DMS53 (cell line): ENCODE measurements around the gene VWA8.

Source experiments
- DNase-seq: peaks from one replicate; lab custom pipeline; 2025; lab: John Stamatoyannopoulos, UW

Gene VWA8

DNA sequence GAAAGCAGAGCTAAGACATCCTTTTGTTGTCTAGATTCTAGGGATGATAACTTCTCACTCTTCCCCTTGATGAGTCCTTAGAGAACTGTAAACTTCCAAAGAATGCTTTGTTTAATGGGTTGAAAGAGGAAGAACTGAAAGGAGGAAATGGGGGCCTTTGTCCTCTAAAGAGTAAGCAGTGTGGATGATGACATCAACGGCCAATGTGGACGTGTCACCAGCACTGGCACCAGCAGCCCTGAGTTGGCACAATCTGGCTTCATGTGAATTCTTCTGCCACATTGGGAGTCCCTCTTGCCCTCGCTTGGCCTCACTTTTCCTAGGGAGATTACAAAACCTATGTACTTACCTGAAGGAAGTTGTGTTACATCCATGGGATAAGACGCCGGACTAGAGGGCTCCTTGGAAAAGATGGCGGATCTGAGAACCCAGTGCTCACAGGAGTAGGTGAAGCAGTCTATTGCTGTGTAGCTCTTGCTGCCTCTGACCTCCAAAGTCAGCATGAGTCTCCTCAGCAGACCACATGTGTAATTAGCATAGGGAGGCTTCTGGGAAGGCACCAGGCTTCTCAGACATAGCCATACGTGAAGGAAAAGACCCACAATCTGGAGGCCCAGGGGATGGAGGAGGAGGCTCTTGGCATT lies 440.8 kb downstream of the VWA8 start:
- no peak for DNase-seq
